ENCODE data around the gene C10orf105. TPM values are rescaled to one million over a fixed set of nuclear protein-coding genes. Genes with fewer than 3 reads are reported as not detected.

The C10orf105 gene
- total RNA-seq, 3 donors from 2014 or later (not counting 1 experiment from before 2014, with no cell fraction given): 0.14 to 0.52 (median 0.40) TPM

DNA sequence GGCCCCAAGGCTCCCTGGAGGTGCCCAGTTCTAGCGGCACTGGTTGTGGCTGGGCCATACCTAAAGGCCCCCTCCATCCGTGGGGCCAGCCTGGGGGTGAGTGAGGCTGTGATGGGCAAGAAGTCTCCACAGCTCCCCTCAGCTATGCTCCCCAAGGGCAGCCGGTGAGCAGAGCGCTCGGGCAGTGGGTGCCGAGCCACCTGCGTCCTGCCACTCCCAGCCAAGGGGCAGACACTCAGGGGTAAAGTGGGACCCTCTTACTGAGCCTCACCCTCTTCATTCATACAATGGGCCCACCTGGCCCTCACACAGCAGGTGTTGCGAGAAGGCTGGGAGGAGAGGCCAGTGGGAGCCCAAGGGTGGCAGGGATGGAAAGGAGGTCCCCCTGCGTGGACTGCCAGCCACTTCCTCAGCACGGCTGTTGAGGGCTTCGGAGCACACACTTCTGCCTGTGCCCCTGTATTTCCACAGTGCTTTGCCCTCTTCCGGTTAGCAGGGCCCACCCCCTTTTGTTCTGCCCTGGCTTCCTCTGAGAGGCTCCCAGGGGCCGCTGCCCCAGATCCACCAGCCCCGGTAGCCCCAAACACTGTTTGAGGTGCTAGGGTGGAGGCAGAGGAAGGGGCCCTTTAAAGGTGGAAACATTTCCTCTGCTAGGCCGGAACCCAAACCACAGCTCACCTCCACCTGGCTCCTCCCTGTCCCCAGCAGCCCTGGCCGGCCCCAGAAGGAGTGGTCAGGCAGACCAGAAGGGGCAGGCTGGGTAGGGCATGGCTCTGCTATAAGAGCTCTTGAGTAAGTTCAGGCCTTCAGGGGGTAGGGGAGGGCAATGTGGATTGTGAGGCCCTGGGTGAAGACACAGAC is 16.4 kb upstream of the C10orf105 start:
- peak; percentile 83 to 89 (median 85) for ATAC-seq
- intact Hi-C loops (cut with micrococcal nuclease): no loop called here
- H3K4me3 ChIP-seq (ENCODE audit: low read length): no peak overlapping the region

DNA sequence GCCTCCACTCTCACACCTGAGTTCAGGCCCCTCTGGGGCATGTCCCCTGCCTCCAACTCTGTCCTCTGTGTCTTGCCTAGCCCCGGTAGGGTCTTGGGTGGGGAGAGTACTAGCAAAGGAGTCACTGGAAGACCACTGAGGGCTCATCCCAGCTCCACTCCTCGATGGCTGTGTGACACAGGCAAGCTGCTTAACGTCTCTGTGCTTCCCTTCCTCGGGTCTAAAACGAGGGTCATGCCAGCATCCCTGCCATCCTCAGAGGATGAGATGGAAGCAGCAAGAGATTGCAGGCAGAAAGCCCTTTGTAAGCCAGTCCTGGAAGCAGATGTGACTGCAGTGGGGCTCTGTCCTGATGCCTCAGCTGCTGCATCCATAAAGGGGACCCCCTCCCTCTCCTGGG is 15.2 kb upstream of the C10orf105 start:
- Histone ChIP-seq H3K27me3 (ENCODE audit: control insufficient read depth, insufficient read depth, low read length) (no peaks in the 10 kb centered on the region), H3K4me3 (ENCODE audit: low read length) (no peak overlapping the region), H3K4me1 (ENCODE audit: control insufficient read depth, insufficient read depth, low read length) (peaks cover 91% of the 10 kb centered on the region), H3K27ac (ENCODE audit: low read length) (peak overlapping the region; percentile 91), H3K9me3 (ENCODE audit: control insufficient read depth, insufficient read depth, low read length) (no peaks in the 10 kb centered on the region), H3K36me3 (ENCODE audit: control insufficient read depth, insufficient read depth, low read length) (no peaks in the 10 kb centered on the region)
- Mint-ChIP-seq H3K4me3 (no peak overlapping the region), H3K36me3 (no peaks in the 10 kb centered on the region), H3K9me3 (no peaks in the 10 kb centered on the region), H3K27me3 (ENCODE audit: low read depth in 2 of 2) (no peaks in the 10 kb centered on the region), H3K4me1 (peaks cover 66 to 83% of the 10 kb centered on the region in 2 donors), H3K27ac (peak overlapping the region; percentile 88 to 93)
- ATAC-seq: no peak
- WGBS (ENCODE audit: insufficient coverage): 88% methylated on average over 5 of the region's 5 CpGs
- TF ChIP-seq, protein P1, sequence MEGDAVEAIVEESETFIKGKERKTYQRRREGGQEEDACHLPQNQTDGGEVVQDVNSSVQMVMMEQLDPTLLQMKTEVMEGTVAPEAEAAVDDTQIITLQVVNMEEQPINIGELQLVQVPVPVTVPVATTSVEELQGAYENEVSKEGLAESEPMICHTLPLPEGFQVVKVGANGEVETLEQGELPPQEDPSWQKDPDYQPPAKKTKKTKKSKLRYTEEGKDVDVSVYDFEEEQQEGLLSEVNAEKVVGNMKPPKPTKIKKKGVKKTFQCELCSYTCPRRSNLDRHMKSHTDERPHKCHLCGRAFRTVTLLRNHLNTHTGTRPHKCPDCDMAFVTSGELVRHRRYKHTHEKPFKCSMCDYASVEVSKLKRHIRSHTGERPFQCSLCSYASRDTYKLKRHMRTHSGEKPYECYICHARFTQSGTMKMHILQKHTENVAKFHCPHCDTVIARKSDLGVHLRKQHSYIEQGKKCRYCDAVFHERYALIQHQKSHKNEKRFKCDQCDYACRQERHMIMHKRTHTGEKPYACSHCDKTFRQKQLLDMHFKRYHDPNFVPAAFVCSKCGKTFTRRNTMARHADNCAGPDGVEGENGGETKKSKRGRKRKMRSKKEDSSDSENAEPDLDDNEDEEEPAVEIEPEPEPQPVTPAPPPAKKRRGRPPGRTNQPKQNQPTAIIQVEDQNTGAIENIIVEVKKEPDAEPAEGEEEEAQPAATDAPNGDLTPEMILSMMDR (IDR thresholded peaks at IDR 0.05): no peak
- DNase-seq: no peak
- intact Hi-C loops (cut with micrococcal nuclease): no loop called here

More for the DNA sequence above, 16.4 kb upstream of the C10orf105 start:
- H3K27ac Mint-ChIP-seq: peak overlapping the region; percentile 88 to 93
- TF ChIP-seq, protein P1 (IDR thresholded peaks at IDR 0.05): no peak
- no peaks in the 10 kb centered on the region for H3K36me3 ChIP-seq (ENCODE audit: control insufficient read depth, insufficient read depth, low read length)
- H3K27ac ChIP-seq (ENCODE audit: low read length): peak overlapping the region; percentile 91
- no peaks in the 10 kb centered on the region for H3K9me3 Mint-ChIP-seq
- no peaks in the 10 kb centered on the region for H3K27me3 Mint-ChIP-seq (ENCODE audit: low read depth in 2 of 2)
- H3K4me3 Mint-ChIP-seq: peak overlapping the region; percentile 58
- H3K4me1 ChIP-seq (ENCODE audit: control insufficient read depth, insufficient read depth, low read length): peaks cover 92% of the 10 kb centered on the region
- no peaks in the 10 kb centered on the region for H3K9me3 ChIP-seq (ENCODE audit: control insufficient read depth, insufficient read depth, low read length)
- H3K4me1 Mint-ChIP-seq: peaks cover 77 to 84% of the 10 kb centered on the region in 2 donors
- 41% methylated on average over 11 of the region's 16 CpGs for WGBS (ENCODE audit: insufficient coverage)
- DNase-seq: peak in 1 of 2 donors; percentile 75
- no peaks in the 10 kb centered on the region for H3K36me3 Mint-ChIP-seq
- H3K27me3 ChIP-seq (ENCODE audit: control insufficient read depth, insufficient read depth, low read length): no peaks in the 10 kb centered on the region

GRCh38 chr10:71731791-71732190 is 12.2 kb upstream of the C10orf105 start:
- 63% methylated on average over 12 of the region's 12 CpGs for WGBS (ENCODE audit: insufficient coverage)
- DNase-seq (peak in 1 of 2 donors; percentile 57), ATAC-seq (peak in 1 of 3 donors; percentile 18)
- intact Hi-C loops (cut with micrococcal nuclease): no loop called here
- Histone ChIP-seq H3K4me3 (ENCODE audit: low read length) (no peak overlapping the region), H3K4me1 (ENCODE audit: control insufficient read depth, insufficient read depth, low read length) (peaks cover 90% of the 10 kb centered on the region), H3K27ac (ENCODE audit: low read length) (no peak overlapping the region), H3K9me3 (ENCODE audit: control insufficient read depth, insufficient read depth, low read length) (no peaks in the 10 kb centered on the region), H3K27me3 (ENCODE audit: control insufficient read depth, insufficient read depth, low read length) (no peaks in the 10 kb centered on the region), H3K36me3 (ENCODE audit: control insufficient read depth, insufficient read depth, low read length) (no peaks in the 10 kb centered on the region)
- Mint-ChIP-seq H3K36me3 (no peaks in the 10 kb centered on the region), H3K9me3 (no peaks in the 10 kb centered on the region), H3K27me3 (ENCODE audit: low read depth in 2 of 2) (no peaks in the 10 kb centered on the region), H3K4me3 (no peak overlapping the region), H3K4me1 (peaks cover 70 to 86% of the 10 kb centered on the region in 2 donors), H3K27ac (peak overlapping the region; percentile 47 to 48)
- TF ChIP-seq, protein P1 (IDR thresholded peaks at IDR 0.05): no peak

All from natural killer cell (primary cell).